GM19240 (cell line): Measurements from ENCODE around the gene TMEM263.

Source experiments
- DNase-seq: peaks from one replicate; pipeline ENCODE4 v3.0.0; 2011; ENCODE audit warnings: low spot score; ENCODE audit not compliant: insufficient read length

The TMEM263 gene

GRCh38 chr12:106947461-106947860, 8.2 kb upstream of the TMEM263 start:
- DNase-seq: no peak

DNA sequence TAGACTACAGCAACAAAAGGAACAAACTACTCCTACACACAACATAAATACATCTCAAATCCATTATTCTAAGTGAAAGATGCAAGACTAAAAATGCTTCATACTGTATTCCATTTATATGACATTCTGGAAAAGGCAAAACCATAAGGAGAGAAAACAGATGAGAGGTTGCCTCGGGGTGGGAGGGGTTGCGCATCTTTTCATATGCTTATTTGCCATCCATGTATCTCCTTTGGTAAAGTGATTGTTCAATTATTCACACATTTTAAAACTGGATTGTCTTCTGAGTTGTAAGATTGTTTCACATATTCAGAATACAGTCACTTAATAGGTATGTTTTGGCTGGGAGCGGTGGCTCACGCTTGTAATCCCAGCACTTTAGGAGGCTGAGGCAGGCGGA, 5.1 kb upstream of the TMEM263 start:
- no peak for DNase-seq

- DNase-seq: no peak
Measured at GRCh38 chr12:106953352-106954250, 2.1 kb upstream of the TMEM263 start.

GRCh38 chr12:106954462-106955376, 988 bp upstream of the TMEM263 start:
- no peak for DNase-seq

DNA sequence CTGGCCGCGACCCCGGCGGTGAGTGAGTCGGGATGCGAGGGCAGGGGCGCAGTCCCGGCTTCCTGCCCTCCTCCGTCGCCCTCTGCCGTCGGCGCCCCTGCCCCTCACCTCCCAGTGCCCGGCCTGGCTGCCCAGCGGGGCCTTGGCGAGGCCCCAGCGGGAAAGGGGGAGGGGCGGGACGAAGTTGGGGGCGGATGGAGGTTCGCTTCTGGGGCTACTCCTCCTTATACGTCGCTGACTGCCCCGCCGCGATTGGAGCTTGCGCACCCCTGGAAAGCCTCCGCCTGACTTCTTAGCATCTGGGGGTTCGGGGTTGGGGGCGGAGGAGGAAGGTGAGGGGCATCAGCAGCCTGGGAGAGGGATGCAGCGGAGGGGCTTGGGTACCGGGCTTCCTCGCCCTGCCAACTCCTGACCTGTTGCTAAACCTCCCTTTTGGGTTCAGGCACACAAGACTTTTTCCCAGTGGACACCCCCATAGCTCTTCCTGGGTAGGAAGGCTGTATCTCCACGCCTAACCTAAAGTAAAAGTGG, 406 bp downstream of the TMEM263 start:
- peak; percentile 17 for DNase-seq

DNA sequence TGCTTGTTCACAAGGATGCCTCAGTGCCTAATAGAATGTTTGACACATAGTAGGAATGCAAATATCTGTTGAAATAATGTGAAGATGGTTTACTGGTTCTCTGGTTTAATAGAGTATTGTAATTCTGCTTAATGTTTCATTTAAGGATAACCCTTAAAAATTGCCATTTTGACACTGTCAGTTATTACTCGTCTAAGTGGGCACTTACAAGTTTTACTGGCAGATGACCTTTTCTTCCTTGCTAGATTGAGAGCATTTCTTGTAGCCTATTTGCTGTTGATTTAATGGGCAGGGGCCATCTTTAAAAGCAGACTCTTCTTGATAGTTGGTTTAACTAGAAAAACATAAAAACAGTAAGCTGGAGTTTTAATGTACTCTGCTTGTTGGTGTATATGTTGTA, 1.9 kb downstream of the TMEM263 start:
- DNase-seq: no peak

DNA sequence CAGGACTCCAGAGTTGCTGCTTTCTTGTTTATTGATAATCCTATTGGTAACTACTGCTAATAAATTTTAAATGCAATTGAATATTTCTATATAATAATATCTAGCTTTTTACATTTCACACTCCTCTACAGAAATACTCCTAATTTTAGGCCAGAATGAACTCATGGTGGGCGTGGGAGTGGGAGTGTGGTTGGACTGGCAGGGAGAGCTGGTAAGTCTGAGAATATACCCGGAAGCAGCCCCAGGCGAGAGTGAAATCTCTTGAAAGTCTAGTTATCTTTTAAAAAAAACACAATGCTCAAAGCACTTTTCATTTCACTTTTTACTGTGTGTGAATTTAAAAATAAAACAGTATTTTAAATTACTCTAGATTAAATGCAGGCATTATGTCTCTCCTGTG, 4.7 kb downstream of the TMEM263 start:
- no peak for DNase-seq

DNA sequence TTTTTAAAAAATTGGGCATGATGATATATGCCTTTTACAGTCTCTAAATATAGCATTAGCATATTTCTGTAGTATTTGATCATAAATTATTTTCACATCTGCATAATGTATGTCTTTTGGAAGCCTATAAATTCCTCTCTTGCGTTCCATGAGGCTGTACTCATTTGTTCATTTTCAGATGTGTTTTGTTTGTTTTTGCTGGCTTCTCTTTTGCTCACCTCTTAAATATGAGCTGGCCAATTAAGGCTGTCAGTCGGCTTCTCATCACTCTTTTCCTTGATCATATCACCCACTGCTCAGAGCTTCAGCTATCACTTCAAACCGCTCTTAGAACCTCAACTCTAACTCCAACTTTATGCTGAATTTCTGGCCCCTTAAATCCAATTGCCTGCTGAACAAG, 6.6 kb downstream of the TMEM263 start:
- no peak for DNase-seq

GRCh38 chr12:106964526-106964925, 8.8 kb downstream of the TMEM263 start:
- DNase-seq: no peak

DNA sequence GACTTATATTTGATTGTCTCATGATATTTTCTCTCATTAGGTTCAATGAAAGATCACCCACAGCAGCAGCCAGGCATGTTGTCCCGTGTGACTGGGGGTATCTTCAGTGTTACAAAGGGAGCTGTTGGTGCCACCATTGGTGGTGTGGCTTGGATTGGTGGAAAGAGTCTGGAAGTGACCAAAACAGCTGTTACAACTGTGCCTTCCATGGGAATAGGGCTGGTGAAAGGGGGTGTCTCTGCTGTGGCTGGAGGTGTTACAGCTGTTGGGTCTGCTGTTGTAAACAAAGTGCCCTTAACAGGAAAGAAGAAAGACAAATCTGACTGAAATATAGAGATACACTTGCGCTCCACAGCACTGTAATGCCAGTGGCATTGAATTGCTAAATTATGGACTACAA, 15.4 kb downstream of the TMEM263 start:
- DNase-seq: no peak

DNA sequence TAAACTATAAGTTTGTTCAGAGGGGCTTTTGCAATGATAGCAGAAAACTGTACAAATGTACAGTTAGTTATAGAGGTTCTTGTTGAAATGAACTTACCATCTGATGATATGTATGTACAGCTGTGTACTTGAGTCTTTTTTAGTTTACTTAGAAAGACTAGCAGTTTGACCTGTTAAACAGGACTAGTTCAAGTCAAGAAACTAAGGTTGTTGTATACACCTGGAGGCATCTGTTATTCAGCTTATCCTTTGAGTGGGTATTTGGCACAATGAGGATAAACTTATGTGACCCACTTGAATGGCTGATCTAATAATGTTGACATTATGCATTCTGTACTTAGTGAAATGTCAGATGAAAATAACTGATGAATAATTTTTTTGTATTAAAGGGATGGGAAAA, 17.8 kb downstream of the TMEM263 start:
- DNase-seq: no peak

DNA sequence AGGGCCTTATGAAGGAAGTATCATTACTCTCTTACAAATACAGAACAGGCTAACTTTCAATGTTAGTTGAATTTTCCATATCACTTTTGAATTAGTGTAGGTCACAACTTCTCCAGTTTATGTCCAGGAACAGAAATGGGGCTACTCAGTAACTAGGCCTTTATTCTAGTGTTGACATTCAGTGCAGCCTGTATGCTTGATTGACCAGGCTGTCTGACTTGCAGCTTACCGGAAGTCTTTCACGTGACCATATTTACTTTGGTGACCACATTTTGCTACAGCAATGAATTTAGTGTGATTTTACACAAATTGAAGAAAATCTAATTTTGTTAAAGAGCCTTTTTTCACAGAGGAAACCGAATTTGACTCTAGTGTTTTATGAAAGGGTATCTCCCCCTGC, 18.8 kb downstream of the TMEM263 start:
- DNase-seq: peak; percentile 23

- no peak for DNase-seq
Measured at GRCh38 chr12:106975098-106975497, 19.4 kb downstream of the TMEM263 start.

DNA sequence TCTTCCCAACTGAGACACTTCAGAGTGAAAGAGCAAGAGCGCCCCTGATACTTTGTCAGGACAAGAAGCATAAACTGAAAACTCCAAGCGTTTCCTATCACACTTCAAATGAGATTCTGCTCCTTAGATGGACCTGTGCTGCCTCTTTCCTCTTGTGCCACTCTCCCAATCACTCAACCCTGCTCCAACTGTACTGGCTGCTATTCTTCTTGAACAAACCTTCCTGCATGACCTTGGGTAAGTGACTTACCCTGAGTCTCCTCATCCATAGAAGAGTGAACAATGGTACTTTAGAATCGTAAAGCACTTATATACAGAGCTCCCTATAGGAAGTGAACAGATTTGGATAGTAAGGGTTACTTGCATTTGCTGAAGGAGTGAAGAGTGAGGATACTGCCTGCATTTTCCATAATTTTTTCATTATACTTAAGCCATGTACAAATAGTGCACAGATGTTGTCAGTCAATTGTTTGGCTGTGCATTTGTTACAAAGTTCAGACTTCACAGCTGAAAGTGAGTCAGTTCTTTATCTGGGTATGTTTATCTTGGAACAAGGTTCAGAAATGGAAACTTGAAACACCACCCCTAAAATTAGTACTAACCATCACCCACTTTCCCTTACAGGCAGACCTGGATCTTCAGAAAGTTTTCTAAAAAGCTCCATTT, 20.4 kb downstream of the TMEM263 start:
- DNase-seq: no peak

DNA sequence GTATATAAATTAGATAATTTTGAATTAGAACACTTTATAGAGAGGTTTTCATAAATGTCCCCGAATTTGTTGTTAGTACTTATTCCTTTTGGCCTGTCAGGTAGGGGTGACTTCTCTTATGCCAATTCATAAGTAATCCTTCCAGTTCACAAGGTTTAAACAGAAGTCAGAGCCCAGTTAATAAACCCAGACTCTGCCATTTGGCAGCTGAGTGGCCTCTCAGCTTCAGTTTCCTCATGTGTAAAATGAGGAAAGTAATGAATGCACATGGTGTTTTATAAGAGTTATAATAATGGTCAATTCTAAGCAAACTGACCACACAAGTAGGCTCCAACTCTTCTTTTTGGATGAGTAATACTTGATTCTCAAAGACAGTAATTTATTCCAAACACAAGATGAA, 21.0 kb downstream of the TMEM263 start:
- DNase-seq: no peak

DNA sequence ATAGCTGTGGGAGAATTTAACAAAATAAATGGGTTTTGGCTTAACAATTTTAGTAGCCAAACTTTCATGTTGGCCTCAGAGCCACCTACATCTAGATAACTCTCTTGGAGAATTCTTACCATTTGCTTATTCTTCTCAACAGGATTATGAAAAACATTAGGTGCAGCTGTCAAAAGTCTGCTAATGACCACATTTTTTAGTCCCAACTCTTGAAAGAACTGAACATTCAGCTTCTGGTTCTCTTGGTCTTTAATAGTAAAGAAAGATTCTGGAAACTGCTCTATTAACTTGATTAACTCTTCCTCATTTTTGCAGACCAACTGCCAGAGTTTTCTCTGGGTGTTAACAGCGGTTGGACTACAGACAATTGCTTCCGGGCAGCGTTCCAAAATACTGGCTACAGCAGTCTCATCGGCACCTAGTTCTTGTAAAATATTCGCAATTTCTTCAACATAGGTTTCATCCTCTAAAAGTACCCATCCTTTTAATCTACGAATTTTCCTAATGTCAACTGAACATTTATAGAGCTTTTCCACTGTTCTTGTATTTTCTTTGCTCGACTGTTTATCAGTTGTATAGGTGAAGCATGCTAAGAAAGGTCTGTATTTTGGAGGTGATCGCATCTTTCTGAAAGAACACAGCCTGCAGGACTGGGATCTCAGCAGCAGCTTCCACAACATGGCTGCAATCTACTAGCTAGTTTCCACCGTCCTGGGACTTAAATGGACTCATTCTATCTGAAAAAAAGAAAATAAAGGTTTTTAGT, 22.5 kb downstream of the TMEM263 start:
- no peak for DNase-seq

DNA sequence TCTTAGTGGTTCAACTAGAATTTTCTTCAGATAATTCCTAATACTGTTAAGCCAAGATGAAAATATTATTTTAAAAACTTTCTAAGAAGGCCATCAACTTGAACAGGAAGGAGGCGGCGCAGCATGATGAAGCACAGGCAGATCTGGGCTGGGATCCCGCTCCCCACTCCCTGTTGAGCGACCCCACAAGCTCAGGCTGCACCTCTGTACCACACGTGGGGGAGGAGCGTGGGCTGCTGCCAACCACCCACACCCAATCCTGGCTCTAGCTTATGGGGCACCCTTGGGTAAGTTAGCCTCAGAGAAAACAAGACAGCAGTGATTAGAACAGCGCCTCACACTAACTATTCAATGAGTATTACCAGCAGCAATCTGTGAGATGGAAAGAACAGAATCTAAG, 25.2 kb downstream of the TMEM263 start:
- no peak for DNase-seq

DNA sequence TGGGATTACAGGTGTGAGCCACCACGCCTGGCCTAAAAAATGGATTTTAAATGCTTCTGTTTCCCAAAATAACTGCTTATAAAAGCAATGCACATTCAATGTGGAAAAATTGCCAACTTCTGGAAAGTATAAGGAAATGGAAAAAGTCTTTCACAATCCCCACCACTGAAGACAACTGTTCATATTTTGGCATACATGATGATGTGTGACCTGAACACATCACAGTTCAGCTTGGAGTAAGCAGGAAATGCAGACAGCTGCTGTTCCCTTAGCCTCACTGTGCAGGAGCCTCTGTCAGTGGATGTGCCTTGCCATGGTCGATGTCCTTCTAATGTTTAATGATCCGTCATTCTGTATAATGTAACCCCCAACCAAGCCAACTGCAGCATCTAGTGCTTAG, 26.1 kb downstream of the TMEM263 start:
- no peak for DNase-seq

- DNase-seq: no peak
Measured at GRCh38 chr12:106982229-106982628, 26.5 kb downstream of the TMEM263 start.

DNA sequence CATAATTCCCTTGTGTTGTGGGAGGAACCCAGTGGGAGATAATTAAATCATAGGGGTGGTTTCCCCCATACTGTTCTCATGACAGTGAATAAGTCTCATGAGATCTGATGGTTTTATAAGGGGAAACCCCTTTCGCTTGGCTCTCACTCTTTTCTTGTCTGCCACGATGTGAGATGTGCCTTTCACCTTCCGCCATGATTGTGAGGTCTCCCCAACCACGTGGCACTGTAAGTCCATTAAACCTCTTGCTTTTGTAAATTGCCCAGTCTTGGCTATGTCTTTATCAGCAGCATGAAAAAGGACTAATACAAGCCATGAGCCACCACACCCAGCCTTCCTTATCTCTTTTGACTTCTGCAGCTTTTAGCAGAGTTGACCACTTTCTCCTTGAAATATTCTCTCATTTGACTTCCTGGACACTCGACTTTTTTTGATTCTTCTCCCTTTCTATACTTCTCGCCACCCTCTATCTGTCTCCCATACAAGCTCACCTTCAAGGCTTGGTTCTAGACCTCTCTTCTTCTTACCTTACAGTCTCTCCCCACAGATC, 29.0 kb downstream of the TMEM263 start:
- no peak for DNase-seq

DNA sequence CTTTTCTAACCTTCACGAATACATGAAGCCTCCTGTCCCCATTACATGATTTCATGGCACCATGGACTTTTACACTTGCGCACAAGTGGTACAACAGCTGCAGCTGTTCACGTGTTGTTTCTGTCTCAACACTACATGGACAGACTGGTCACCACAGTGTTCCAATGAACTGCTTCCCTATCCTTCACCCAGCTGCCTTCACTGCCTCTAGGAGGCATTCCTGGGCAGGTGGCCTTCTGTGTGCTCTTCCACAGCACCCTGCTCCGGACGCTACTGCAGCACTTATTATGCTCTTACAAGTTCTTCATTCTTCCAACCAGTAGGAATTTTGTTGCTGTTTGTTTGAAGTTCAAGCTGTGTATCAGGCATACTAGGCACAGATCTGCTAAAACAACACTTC, 29.8 kb downstream of the TMEM263 start:
- no peak for DNase-seq
